Activated CD8-positive, alpha-beta memory T cell treated with anti-CD3 and anti-CD28 coated beads, Interleukin-2, amount 50 U/mL, for 4 hours (primary cell): ENCODE results near the gene TDRD7.

Source experiments
- DNase-seq: peaks from one replicate; pipeline ENCODE4 v3.0.0-alpha.2; 2020

TDRD7 gene

GRCh38 chr9:97511655-97512427 lies 99.9 kb downstream of the TDRD7 start:
- DNase-seq: no peak

DNA sequence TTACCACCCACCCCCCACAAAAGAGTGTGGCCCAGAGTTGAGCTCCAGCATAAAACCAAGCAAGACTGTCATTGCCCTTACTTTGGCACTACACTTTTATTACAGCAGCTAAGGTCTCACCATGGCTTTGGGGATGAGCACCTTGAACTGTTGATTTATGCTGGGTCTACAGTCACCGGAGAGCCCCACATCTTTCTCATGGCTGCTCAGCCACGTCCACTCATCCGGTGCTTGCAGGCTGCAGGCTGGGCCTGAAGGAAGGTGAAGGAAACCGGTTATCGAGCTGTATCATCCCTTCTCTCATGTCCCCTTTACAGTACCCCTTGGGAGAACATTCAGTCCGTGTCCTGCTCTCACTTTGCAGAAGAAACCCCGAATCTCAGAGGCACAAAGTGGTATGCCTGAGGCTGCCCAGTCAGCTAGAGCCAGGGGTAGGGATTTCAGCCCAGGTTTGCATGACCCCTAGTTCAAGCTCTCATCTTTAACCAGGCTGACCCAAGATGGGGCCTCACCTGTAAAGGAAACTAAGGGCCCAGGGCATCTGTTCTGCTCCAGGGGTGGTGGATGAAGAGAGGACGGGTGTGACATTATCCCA lies 101.2 kb downstream of the TDRD7 start:
- no peak for DNase-seq

DNA sequence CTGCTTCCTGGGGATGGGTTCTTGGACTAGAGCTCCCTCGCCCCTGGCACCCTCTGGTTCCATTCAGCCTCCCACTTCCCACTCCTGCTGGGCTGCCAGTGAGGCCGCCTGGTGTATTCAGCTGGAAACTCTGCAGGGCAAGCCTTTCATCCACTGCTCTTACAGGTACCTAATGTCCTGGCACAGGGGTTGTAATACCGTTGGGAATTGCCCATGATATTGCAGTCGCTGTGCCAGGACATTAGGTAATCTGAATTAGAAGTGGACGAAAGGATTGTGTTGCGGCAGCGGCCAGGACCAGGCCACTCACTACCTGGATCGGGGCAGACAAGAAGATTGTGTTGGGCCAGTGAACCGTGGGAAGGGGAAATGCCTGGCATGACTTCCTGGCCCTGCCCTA lies 102.6 kb downstream of the TDRD7 start:
- DNase-seq: no peak

DNA sequence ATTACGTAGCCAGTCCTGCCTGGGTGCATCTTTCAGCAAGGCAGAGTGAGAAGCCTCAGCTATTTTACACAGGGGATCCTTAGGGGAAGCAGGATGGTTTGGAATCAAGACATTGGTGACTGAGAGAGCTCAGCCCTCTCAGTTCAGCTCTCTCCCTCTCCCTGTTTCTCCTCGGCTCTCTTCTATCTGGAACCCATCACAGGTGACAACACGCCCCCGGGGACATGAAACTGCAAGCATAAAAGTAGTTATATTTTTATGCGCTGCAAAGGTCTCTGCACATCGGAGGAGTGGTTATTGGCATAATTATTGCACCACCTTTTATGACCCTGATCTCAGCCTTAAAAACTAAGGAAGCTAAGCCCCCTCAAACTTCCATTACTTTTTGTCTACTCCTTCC lies 103.8 kb downstream of the TDRD7 start:
- no peak for DNase-seq

DNA sequence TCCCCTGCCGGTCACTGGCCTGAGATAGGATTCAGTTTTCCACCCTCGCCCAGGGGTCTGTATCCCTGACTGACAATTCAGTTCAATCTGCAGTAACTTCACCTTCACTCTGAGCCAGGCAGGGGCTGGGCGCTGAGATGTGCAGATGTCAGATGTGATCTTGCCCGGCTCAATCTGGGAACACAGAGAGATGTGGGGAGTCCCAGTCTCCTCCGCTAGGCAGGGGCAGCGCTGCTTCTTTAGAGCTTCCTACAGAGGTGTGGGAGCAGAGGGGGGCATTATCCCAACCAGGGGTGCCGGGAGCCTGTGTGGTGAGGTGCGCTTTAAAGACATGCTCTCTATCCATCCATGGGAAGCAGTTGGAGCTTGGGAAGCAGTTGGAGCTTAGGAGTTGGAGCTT lies 104.2 kb downstream of the TDRD7 start:
- DNase-seq: no peak

DNA sequence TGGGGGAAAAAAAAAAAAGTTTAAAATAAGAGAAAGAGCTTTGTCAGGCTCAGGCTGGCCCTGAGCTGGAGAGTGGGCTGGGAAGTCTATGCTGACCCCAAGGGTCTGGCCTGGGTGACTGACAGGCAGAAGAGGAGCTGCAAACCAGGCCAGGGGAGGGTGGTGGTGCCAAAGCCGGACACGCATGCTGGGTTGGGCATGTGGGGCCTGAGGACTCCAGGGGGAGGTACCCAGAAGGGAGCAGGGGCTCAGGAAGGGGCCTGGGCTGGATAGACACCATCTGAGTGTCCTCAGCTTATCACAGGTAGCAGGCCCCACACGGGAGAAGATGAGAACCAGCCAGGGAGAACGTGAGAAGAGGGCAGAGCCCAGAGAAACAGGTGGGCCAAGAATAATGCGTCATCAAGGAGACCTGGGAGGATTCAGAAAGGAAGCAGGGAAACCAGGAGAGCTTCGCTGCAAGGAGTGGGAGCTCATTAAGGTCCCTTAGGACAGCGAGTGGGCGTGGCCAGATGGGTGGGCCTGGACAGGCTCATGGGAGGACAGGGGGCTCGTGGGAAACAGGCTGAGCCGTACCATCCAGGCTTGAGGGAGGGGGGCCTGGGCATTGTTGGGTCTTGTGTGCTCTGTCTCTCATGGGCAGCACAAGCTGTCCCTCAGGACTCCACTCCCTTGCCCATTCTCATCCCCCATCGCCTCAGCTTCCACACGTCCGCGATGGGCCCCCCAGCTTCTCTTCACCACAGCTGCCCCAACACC lies 105.6 kb downstream of the TDRD7 start:
- DNase-seq: no peak

DNA sequence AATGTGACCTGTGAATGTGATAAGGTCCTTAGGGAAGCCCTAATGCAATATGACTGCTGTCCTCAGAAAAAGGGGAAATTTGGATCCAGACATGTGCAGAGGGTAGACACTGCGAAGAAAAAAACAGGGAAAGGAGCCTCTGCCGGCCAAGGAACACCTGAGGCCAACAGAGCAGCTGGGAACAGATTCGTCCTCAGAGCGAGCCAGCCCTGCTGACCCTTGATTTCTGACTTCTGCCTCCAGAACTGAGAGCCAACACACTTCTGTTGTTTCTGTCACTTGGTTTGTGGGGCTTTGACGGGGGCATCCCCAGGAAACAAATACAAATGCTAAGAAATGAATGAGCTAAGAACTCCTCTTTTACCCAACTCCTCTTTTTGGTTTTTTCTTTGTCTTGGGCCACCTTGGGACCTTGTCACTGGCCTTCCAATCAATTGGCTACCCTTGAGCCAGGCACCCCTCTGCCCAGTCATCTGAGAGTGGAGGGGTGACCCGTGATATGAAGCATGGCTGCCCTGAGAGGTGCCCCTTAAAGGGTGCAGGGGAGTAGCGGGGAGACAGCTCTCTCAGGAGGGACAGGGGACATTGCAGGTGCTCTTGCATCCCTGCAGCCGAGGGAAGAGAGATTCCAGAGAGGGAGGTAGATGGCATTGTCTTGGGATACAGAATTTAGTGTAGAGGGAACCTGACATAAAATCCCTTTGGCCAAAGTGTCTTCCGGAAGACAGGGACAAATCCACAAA lies 106.4 kb downstream of the TDRD7 start:
- no peak for DNase-seq

- no peak for DNase-seq
Observed at GRCh38 chr9:97518909-97519307, 107.0 kb downstream of the TDRD7 start.

DNA sequence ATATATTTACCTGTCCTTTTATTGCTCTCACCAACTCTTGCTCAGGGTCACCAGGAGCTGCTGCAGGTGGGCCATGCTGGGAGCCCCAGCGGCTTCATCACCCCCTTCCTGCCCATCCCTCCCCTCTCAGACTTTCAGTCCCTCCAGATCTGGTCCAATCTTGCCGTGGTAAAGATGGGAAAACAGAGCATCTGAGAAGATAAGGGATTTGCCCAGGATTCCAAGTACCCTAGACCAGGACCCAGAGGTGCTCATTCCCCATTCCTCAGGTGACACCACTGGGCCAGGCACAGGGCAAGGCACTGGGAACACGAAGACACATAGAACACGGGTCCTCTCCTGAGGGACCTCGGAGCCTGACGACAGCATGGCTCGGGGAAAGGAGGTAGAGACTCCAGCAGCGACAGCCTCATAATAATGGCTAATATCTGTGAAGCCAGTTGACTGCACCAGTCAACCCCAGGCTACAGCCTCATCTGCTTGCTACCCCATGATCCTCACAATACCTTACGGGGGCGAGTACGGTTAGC lies 107.6 kb downstream of the TDRD7 start:
- no peak for DNase-seq

- no peak for DNase-seq
Observed at GRCh38 chr9:97521576-97522333, 109.9 kb downstream of the TDRD7 start.

DNA sequence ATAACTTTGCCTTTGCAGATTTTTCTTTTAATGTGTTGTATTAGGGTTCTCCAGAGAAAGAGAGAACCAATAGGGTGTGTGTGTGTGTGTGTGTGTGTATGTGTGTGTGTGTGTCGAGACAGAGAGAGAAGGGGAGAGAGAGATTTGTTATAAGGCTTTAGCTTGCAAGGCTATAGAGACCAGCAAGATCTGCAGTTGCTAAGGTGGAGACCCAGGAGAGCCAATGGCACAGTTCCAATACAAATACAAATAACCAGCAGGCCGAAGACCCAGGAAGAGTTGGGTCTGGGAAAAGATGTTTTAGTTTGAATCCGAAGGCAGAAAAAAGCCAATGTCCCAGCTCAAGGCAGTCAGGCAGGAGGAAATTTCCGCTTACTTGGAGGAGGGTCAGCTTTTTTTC lies 112.5 kb downstream of the TDRD7 start:
- DNase-seq: no peak

GRCh38 chr9:97525451-97525850 lies 113.6 kb downstream of the TDRD7 start:
- DNase-seq: no peak

GRCh38 chr9:97526895-97527575 lies 115.1 kb downstream of the TDRD7 start:
- DNase-seq: no peak

DNA sequence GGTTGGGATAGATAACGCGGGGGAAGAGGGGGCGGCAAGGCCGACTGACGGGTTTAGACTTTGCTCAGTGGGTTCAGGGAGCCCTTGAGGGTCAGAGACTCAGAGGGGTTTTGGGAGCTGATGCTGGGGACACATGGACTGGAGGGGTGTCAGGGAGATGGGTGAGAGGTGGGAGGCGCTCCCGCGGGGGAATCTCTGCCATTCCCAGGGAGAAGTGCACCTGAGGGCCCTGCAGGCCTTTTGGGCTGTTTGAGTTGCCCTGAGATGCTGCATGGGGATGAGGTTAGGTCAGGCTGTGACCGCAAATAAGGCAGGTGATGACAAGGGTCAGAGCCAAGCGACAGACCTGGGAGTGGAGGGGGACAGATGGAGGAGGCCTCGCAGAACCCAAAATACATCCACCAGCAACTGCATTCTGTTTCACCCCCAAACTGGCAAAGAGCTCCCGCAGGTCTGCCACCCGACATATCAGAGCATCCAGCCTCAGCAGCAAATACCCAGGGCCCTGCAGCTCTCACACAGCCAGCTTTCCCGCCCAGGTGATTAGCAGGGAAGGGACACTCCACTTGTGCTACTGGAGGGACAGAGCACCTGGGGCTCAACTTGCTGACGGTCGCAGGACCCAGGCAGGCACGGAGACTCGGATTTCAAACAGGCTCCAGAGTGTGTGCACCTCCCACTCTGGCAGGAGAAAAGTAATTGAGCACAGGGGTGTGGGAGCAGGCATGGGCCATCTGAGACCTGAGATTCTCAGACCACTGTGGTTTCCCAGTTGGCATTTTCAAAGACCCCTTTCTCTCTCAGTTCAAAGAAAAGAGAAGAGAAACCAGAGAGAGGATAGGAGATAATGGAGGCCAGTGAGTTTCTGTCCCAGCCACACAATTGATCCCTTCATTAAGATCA lies 116.0 kb downstream of the TDRD7 start:
- DNase-seq: no peak

GRCh38 chr9:97528529-97529230 lies 116.8 kb downstream of the TDRD7 start:
- DNase-seq: no peak

DNA sequence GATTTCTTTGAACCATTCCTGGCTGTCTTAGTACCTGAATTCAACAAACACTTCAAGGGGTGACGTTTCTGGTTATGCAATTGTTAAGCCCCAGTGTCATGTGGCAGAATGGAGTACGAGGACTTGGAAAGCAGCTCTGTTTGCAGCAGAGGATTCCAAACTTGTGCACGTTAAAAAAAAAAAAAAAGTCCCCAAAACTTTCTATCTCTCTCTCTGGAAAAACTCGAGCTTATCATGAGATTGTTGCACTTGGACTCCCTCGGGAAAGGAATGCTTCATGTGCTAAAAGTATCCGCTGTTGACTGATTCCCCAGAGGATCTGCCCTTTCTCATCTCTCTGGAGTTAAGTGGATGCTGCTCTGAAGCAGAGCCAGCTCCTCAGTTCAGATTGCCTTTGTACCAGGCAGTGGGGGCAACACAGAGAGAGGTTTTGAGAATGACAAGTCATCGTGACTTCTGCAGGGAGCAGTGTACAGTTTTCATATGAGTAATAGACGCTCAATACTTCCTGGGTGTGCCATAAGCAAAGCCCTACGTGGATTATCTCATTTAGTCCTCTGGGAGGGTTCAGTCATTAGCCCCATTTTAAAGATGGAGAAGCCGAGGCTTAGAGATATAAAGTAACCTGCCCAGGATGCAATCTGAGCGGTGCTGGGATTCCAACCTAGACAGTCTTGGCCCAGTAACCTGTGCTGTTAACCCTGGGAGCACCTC lies 117.6 kb downstream of the TDRD7 start:
- DNase-seq: no peak

DNA sequence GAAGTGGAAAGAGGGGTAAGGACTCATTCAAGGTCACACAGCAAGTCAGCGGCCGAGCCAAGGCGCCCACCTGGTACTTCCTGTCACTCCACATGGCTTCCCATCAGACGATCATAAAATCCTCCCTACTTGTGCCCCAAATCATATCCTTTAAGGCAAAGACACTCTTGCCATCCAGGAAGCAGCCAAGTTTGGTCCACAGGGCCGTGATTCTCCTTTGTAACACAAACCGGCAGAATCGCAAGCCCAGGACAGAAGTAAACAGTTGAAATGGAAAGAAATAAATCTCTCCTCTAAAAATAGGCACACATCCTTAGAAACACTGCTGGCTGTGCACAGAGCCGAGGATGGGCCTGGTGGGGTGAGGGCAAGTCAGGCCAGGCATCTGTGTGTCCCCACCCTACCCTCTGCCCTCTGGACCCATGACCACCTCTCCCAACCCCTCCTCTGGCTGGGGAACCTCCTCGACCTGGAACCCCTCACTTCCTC lies 120.0 kb downstream of the TDRD7 start:
- no peak for DNase-seq

GRCh38 chr9:97534185-97534584 lies 122.3 kb downstream of the TDRD7 start:
- DNase-seq: no peak

GRCh38 chr9:97534961-97535594 lies 123.2 kb downstream of the TDRD7 start:
- DNase-seq: no peak
